ENCODE results near the gene DAP.

GRCh38 chr5:10726179-10726912, 34.7 kb downstream of the DAP start:
- TF ChIP-seq CTCF (IDR thresholded peaks at IDR 0.05): no peak
- no peak for TF ChIP-seq FOXP4 (CRISPR knock-in tag; IDR thresholded peaks at IDR 0.05)
